Hepatocyte (in vitro differentiated cells): ENCODE measurements around the gene ANO9. TPM values are rescaled to one million over a fixed set of nuclear protein-coding genes. Genes with fewer than 3 reads are reported as not detected.

Experiments
- DNase-seq: peaks from one replicate; pipeline ENCODE4 v3.0.0-alpha.2; 2016; ENCODE audit warnings: low spot score
- H2AFZ ChIP-seq: fragments of 200-600 bp; sonication (generic); 2 replicates; pipeline ENCODE4 v1.6.0; 2016; ENCODE audit warnings: antibody characterized with exemption, mild to moderate bottlenecking
- H3K27ac ChIP-seq: fragments of 200-600 bp; sonication (generic); 2 replicates; pipeline ENCODE4 v1.5.1; 2016; ENCODE audit warnings: mild to moderate bottlenecking
- H3K27me3 ChIP-seq: fragments of 200-600 bp; sonication (generic); 2 replicates; pipeline ENCODE4 v1.6.1; 2016
- H3K36me3 ChIP-seq: fragments of 200-600 bp; sonication (generic); replicated peaks from 2 replicates; pipeline ENCODE4 v1.5.1; 2016; ENCODE audit warnings: low read depth; ENCODE audit not compliant: insufficient read depth
- H3K4me1 ChIP-seq: fragments of 200-600 bp; sonication (generic); 2 replicates; pipeline ENCODE4 v1.5.1; 2016; ENCODE audit warnings: mild to moderate bottlenecking, moderate library complexity; ENCODE audit not compliant: insufficient read depth
- H3K4me2 ChIP-seq: fragments of 200-600 bp; sonication (generic); 2 replicates; pipeline ENCODE4 v1.6.0; 2016
- H3K4me3 ChIP-seq: fragments of 200-600 bp; sonication (generic); 2 replicates; pipeline ENCODE4 v1.5.1; 2016; ENCODE audit warnings: mild to moderate bottlenecking
- H3K79me2 ChIP-seq: fragments of 200-600 bp; sonication (generic); 2 replicates; pipeline ENCODE4 v1.6.0; 2017; ENCODE audit warnings: mild to moderate bottlenecking
- H3K9me2 ChIP-seq: fragments of 200-600 bp; sonication (generic); replicated peaks from 2 replicates; pipeline ENCODE4 v1.6.0; 2017; ENCODE audit warnings: mild to moderate bottlenecking; ENCODE audit not compliant: insufficient read depth
- H3K9me3 ChIP-seq: fragments of 200-600 bp; sonication (generic); 2 replicates; pipeline ENCODE4 v1.5.1; 2016; ENCODE audit warnings: low read depth, mild to moderate bottlenecking
- H4K20me1 ChIP-seq: fragments of 200-600 bp; sonication (generic); 2 replicates; pipeline ENCODE4 v1.6.0; 2016; ENCODE audit warnings: mild to moderate bottlenecking; ENCODE audit not compliant: insufficient read depth, poor library complexity, severe bottlenecking
- EZH2 ChIP-seq: fragments of 200-600 bp; sonication (generic); IDR thresholded peaks from 2 replicates; pipeline ENCODE4 v1.6.1; 2016; ENCODE audit warnings: antibody characterized with exemption, mild to moderate bottlenecking, borderline replicate concordance
- EZH2phosphoT487 ChIP-seq: fragments of 200-600 bp; sonication (generic); IDR thresholded peaks from one replicate; pipeline ENCODE4 v1.6.1; 2018; ENCODE audit warnings: antibody characterized with exemption, mild to moderate bottlenecking, low read depth, moderate library complexity; ENCODE audit not compliant: unreplicated experiment, severe bottlenecking
- WGBS: methylation state at CpG from one replicate; pipeline ENCODE4 v1.1.6; 2016; ENCODE audit warnings: low lambda C conversion rate; ENCODE audit errors: missing lambda C conversion rate; 5-methylcytosine and 5-hydroxymethylcytosine counted together
- polyA plus RNA-seq: library from polyadenylated mRNA; unstranded; fragments of >200 nt; fragmentation: Nextera tagmentation; extraction: Ambion mirVana; gene quantifications from 2 replicates; pipeline ENCODE4 v1.2.1, GENCODE V29; 2016
- total RNA-seq: library from RNA; depleted of rRNA; stranded (reverse); fragments of >200 nt; gene quantifications from 2 replicates; pipeline ENCODE4 v1.2.3, GENCODE V29; 2014
- TF ChIP-seq, protein P1 (sequence below): fragments of 200-600 bp; sonication (generic); IDR thresholded peaks from 2 replicates; pipeline ENCODE4 v1.5.1; 2016; ENCODE audit warnings: antibody characterized with exemption, mild to moderate bottlenecking; ENCODE audit not compliant: poor library complexity

Gene ANO9
- total and polyA plus RNA-seq, 2 experiments from 2014 or later, result 21.2 to 35.7 TPM

DNA sequence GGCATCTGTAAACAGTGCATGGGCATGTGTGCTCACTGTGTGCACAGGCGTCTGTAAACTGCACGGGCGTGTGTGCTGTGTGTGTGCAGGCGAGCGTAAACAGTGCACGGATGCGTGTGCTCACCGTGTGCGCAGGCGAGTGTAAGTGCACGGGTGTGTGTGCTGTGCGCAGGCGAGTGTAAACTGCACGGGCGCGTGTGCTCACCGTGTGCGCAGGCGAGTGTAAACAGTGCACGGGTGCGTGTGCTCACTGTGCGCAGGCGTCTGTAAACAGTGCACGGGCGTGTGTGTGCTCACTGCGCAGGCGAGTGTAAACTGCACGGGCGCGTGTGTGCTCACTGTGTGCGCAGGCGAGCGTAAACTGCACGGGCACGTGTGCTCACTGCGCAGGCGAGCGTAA lies 42.8 kb upstream of the ANO9 start:
- WGBS, result over 99% methylated on average over 31 of the region's 38 CpGs
- Histone ChIP-seq H3K79me2 (no peaks in the 10 kb centered on the region), H3K4me3 (no peak overlapping the region), H2AFZ (no peak overlapping the region), H4K20me1 (no peaks in the 10 kb centered on the region), H3K4me1 (no peaks in the 10 kb centered on the region), H3K4me2 (no peak overlapping the region), H3K9me2 (no peaks in the 10 kb centered on the region), H3K27me3 (no peaks in the 10 kb centered on the region), H3K27ac (no peak overlapping the region), H3K9me3 (no peaks in the 10 kb centered on the region), H3K36me3 (no peaks in the 10 kb centered on the region)
- TF ChIP-seq EZH2phosphoT487 (no peak), EZH2 (no peak)
- no peak for DNase-seq

GRCh38 chr11:479311-479710 lies 37.5 kb upstream of the ANO9 start:
- Histone ChIP-seq H3K9me3 (no peaks in the 10 kb centered on the region), H3K9me2 (no peaks in the 10 kb centered on the region), H2AFZ (no peak overlapping the region), H3K27ac (no peak overlapping the region), H3K4me1 (no peaks in the 10 kb centered on the region), H3K4me3 (no peak overlapping the region), H3K36me3 (no peaks in the 10 kb centered on the region), H3K79me2 (peaks cover 11% of the 10 kb centered on the region), H3K4me2 (no peak overlapping the region), H3K27me3 (no peaks in the 10 kb centered on the region), H4K20me1 (no peaks in the 10 kb centered on the region)
- TF ChIP-seq EZH2 (no peak), EZH2phosphoT487 (no peak)
- TF ChIP-seq, protein P1, sequence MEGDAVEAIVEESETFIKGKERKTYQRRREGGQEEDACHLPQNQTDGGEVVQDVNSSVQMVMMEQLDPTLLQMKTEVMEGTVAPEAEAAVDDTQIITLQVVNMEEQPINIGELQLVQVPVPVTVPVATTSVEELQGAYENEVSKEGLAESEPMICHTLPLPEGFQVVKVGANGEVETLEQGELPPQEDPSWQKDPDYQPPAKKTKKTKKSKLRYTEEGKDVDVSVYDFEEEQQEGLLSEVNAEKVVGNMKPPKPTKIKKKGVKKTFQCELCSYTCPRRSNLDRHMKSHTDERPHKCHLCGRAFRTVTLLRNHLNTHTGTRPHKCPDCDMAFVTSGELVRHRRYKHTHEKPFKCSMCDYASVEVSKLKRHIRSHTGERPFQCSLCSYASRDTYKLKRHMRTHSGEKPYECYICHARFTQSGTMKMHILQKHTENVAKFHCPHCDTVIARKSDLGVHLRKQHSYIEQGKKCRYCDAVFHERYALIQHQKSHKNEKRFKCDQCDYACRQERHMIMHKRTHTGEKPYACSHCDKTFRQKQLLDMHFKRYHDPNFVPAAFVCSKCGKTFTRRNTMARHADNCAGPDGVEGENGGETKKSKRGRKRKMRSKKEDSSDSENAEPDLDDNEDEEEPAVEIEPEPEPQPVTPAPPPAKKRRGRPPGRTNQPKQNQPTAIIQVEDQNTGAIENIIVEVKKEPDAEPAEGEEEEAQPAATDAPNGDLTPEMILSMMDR, result no peak
- WGBS, result 96% methylated on average over 13 of the region's 13 CpGs
- DNase-seq, result no peak

GRCh38 chr11:477052-477715 lies 35.4 kb upstream of the ANO9 start:
- H3K79me2 ChIP-seq, result peaks cover 11% of the 10 kb centered on the region
- WGBS, result 93% methylated on average over 13 of the region's 16 CpGs
- no peaks in the 10 kb centered on the region for H4K20me1 ChIP-seq
- H3K27ac ChIP-seq, result no peak overlapping the region
- H3K27me3 ChIP-seq, result no peaks in the 10 kb centered on the region
- no peaks in the 10 kb centered on the region for H3K9me3 ChIP-seq
- H3K36me3 ChIP-seq, result no peaks in the 10 kb centered on the region
- H2AFZ ChIP-seq, result no peak overlapping the region
- no peaks in the 10 kb centered on the region for H3K4me1 ChIP-seq
- no peak for TF ChIP-seq EZH2
- no peak for TF ChIP-seq EZH2phosphoT487
- TF ChIP-seq, protein P1, result no peak
- H3K4me3 ChIP-seq, result no peak overlapping the region
- H3K4me2 ChIP-seq, result no peak overlapping the region
- no peak for DNase-seq
- H3K9me2 ChIP-seq, result no peaks in the 10 kb centered on the region

DNA sequence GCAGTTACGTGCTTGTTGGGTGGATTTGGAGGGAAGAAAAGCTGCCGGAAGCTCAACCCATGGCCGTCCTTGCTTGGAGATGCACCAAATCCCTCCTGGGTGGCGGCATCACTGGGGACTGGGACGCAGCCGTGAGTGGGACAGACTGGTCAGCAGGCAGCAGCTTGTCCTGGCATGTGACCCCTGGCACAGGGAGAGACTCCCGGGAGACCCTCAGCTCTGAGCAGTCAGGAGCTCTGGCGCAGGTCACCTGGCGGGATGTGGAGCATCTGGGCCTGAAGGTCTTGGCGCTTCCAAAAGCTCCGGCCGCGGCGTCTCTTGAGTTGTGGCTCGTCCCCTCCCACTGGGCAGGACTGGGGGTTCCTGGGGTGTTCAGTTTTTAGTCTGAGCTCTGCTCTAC lies 34.6 kb upstream of the ANO9 start:
- no peaks in the 10 kb centered on the region for H3K4me1 ChIP-seq
- no peak overlapping the region for H2AFZ ChIP-seq
- TF ChIP-seq EZH2phosphoT487, result no peak
- no peak for TF ChIP-seq EZH2
- TF ChIP-seq, protein P1, result no peak
- no peaks in the 10 kb centered on the region for H3K27me3 ChIP-seq
- no peak for DNase-seq
- no peak overlapping the region for H3K27ac ChIP-seq
- no peaks in the 10 kb centered on the region for H3K36me3 ChIP-seq
- peaks cover 12% of the 10 kb centered on the region for H3K79me2 ChIP-seq
- 97% methylated on average over 15 of the region's 15 CpGs for WGBS
- H3K9me2 ChIP-seq, result no peaks in the 10 kb centered on the region
- no peaks in the 10 kb centered on the region for H4K20me1 ChIP-seq
- H3K4me2 ChIP-seq, result no peak overlapping the region
- no peak overlapping the region for H3K4me3 ChIP-seq
- no peaks in the 10 kb centered on the region for H3K9me3 ChIP-seq
